GM18909 (cell line): ENCODE measurements around the gene BOK.
"Not testable (repeated sequence)": the region's sequence is repeated elsewhere in the genome, so short reads cannot be mapped to it uniquely, and the experiment has no call there.

Source experiments
- ATAC-seq: cut with Tn5 transposase; IDR thresholded peaks from one replicate; pipeline ENCODE4 v1.9.1; 2021; ENCODE audit warnings: mild to moderate bottlenecking; ENCODE audit not compliant: unreplicated experiment, poor library complexity

The BOK gene

GRCh38 chr2:241553981-241554380, 4.6 kb upstream of the BOK start:
- ATAC-seq = no peak

DNA sequence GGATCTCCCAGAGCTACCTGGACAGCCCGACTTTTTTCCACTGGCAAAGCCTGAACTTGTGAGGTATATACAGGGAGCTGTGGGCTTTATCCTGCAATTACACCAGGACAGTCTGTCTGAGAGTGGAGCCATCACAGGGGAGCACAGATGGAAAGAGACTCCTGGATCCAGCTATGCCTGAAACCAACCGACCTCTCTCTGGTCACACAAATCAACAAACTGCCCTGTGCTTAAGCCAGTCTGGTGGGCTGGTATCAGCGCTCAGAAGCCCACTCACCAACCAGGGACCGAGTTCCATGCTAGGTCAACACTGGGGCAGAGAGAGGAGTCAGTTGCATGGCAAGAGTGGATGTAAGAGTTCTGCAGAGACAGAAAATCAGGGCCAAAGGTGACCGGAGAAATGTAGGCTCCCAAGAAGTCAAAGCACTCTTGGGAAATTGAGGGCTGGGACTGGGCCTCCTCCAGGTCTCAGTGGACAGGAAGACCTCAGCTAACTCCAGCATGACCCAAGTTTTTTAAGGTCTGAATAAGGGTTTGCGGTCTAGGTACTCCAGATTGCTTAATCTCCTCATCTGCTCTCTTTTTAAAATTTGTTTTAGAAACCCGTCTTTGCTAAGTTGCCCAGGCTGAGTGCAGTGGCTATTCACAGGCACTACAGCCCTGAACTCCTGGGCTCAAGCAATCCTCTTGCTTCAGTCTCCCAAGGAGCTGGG, 3.8 kb upstream of the BOK start:
- ATAC-seq = no peak

GRCh38 chr2:241555711-241556110, 2.8 kb upstream of the BOK start:
- ATAC-seq = no peak

DNA sequence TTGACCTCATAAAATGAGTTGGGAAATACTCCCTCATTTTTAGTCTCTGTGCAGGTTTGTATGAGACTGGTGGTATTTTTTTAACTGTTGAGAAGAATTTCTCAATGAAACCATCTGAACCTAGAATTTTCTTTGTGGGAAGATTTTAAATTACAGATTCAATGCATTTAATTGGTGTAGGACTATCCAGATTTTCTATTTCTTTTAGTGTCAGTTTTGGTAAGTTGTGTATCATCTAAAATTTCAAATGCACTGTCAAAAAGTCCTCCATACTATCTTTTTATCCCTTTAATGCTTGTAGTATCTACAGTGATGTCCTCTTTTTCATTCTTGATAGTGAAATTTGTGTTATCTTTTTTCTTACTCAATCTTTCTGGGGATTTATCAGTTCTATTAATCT, 1.8 kb upstream of the BOK start:
- no peak for ATAC-seq

DNA sequence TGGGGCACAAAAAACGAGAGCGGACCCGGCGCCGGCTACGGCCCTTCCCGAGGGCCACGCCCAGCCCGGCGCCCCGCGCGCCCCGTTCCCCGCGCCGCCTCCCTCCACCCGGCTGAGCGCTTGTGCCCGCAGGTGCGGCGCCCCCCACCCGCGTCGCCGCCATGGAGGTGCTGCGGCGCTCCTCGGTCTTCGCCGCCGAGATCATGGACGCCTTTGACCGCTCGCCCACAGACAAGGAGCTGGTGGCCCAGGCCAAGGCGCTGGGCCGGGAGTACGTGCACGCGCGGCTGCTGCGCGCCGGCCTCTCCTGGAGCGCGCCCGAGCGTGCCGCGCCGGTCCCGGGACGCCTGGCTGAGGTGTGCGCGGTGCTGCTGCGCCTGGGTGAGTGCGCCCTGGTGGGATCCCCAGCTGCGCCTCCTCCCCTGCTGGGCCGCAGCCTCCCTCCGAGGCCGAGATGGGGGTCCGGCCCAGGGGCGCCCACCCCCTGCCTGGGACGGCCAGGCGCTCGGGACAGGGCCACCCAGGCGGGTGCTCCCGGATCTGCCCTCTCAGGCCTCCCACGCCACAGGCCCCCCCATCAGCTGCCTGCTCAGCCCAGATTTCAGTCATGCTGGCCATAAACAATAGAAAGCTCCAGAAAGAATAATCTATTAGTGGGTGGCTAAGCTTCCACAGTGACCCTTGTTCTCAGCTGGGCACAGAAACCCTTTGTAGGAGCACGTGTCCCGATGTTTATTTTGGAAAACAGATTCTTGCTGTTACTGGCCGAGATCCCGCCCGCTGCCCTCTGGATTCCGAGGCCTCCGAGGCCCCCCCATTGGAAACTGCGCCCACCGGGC, 997 bp downstream of the BOK start:
- ATAC-seq = no peak

DNA sequence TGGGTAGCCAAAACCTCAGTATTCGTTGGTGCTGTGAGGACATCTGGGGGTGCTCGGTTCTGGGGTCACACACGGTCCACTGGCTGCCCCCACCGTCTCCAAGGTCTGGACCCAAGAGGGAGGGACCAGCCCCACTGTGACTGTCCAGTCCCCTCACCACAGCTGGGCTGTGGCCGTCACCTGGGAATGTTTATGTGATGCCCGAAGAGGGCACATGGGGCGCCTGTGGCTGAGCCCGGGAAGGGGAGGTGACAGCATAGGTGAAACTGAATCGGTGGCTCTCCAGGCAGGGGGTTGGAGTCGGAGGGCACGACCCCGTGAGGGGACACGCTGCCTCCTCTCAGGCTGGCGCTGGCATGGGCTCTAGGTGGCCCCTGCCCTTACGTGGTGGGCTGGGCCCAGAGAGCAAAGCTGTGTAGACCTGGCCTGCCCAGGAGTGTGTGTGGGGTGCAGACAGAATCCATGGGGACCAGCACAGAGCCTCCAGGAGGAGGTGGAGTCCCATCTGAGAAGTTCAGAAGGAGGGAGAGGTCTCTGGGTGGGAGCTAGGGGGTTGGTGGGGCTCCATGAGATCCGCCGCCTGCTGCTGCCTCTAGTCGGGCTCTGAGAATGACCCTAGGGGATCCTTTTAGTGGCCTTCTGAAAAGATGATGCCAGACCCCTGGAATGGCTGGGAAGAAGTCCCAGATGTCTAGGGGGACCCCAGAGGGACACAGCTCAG, 1.8 kb downstream of the BOK start:
- no peak for ATAC-seq

DNA sequence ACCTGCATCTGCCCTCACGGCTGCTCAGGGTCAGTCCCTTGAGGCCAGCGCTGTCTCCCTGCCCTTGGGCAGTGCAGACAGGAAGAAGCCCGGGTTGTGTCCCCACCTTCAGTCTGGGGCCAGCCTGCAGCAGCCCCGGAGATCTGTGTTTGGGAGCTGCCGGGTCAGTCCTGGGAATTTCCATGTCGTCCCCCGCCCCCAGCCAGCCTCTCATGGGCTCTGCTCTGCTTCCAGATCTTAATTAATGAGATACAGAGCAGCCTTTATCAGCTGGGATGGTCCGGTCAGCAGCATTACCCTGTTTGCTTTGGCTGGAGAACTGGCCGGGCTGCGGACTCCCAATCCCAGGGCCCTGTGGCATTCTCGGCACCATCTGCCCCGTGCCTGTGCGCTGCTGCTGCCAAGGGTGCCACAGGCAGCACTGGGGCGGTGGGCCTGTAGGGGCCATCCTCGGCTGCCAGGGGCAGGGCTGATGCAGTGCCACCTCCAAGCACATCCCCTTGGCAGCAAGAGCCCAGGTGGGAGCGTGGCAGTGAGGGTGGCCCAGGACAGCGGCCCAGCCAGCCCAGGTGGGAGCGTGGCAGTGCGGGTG, 2.4 kb downstream of the BOK start:
- ATAC-seq = no peak

- ATAC-seq = no peak
Measured at GRCh38 chr2:241561832-241562231, 3.3 kb downstream of the BOK start.

DNA sequence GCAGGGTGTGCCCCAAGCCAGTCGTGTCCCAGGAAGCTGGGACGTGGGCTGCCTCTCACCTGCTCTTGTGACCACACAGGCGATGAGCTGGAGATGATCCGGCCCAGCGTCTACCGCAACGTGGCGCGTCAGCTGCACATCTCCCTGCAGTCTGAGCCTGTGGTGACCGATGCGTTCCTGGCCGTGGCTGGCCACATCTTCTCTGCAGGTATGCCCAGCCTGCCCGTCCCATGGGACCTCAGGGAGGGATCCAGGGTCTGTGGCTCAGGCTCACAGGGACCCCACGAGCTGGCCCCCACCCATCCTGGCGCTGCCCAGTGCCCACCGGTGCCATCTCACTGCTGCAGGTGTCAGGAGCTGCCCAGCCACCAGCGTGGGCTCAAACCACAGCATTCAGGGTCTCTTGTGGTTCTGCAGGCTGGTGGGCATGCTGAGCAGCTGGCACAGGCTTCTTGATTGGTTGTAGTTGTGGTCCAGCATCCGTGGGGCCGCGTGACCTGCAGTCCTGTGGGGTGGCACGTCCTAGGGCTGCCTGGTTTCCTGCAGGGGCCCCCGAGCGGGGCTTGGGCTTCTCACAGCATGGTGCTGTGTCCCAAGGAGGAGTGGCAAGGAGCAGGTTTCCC, 3.8 kb downstream of the BOK start:
- no peak for ATAC-seq

- no peak for ATAC-seq
Measured at GRCh38 chr2:241563031-241563507, 4.5 kb downstream of the BOK start.

GRCh38 chr2:241563571-241563980, 5.0 kb downstream of the BOK start:
- ATAC-seq = no peak

DNA sequence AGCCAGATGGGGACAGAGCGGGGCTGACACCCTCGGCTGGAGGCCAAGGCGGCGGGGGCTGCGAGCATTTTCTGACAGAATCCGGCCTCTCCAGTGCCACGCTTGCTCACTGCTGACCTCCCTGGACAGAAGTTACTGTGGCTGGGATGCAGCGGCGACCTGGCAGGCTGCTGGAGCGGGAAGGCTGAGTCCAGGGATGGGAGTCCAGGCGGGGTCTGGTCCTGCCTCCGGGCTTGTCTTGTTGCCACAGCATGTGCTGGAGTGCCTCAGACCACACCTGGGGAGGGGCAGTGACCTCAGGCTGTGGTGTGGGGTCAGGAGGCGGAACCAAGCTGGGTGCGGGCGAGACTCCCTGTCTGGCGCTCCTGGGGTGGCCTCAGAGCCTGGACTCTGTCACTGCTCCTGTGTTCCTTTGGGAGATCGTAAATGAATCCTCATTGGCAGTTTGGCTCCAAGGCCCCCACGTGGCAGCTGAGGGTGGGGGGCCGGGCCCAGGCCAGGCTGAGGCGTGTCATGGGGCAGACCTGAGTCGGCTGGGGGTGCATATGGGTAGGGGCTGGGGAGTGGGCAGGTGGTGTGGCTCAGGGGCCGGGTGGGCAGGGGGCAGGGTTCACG, 5.5 kb downstream of the BOK start:
- no peak for ATAC-seq

- ATAC-seq = no peak
Measured at GRCh38 chr2:241564596-241565410, 6.3 kb downstream of the BOK start.

- no peak for ATAC-seq
Measured at GRCh38 chr2:241565411-241565810, 6.9 kb downstream of the BOK start.

- not testable (repeated sequence) for ATAC-seq
Measured at GRCh38 chr2:241566021-241566420, 7.5 kb downstream of the BOK start.

GRCh38 chr2:241566468-241566867, 7.9 kb downstream of the BOK start:
- ATAC-seq = no peak

- ATAC-seq = not testable (repeated sequence)
Measured at GRCh38 chr2:241567266-241567665, 8.7 kb downstream of the BOK start.

DNA sequence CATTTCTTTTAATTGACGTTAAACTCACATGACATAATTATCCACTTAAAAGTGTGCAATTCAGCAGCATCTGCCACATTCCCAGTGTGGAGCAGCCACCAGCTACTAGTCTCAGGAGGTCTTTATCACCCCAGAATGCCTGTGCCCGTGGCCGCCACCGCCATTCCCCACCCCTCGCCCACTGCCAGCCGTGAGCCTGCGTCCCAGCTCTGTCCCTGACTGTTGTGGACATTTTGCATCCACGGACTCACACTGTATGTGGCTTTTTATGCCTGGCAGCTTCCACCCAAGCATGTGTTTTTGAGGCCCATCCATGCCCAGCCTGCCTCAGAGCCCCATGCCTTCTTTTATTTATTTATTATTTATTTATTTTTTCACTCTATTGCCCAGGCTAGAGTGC, 9.2 kb downstream of the BOK start:
- no peak for ATAC-seq

DNA sequence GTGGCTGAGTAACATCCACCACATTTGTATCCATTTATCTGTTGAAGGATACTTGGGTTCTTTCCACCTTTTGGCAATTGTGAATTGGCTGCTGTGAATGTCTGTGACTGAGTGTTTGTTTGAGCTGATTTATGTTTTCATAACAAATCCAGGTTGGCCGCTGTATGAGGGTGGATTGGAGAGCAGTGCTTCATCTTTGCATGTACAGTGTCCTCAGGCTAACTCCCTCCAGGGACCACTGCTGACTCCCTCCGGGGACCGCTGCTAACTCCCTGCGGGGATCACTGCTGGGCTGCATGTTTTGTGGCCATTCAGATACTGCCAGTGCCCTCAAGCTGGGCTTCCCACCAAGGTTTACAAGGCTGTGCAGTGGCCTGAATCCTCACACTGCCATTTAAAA, 10.2 kb downstream of the BOK start:
- no peak for ATAC-seq
